Measurements from ENCODE around the gene RBM23. TPM values are rescaled to one million over a fixed set of nuclear protein-coding genes. Genes with fewer than 3 reads are reported as not detected.

Gene RBM23
- total RNA-seq, 4 donors from 2014 or later, result 81.9 to 633 (median 298) TPM

- Histone ChIP-seq H3K4me1 (peaks cover 10 to 91% (median 56%) of the 10 kb centered on the region in 4 donors), H3K36me3 (peaks cover 4 to 51% (median 9%) of the 10 kb centered on the region in 3 donors), H3K9me3 (no peaks in the 10 kb centered on the region), H3K27ac (peak overlapping the region; percentile 78 to 98 (median 90)), H3K4me3 (no peak overlapping the region), H3K27me3 (no peaks in the 10 kb centered on the region)
- 43 to 58% methylated on average over 11 of the region's 11 CpGs for WGBS, 2 donors
- TF ChIP-seq POLR2A (IDR thresholded peaks at IDR 0.05), result no peak
- TF ChIP-seq EP300 (IDR thresholded peaks at IDR 0.05), result no peak
- TF ChIP-seq CTCF (IDR thresholded peaks at IDR 0.05), result no peak
- DNase-seq (ENCODE audit: low spot score in 2 of 2), result no peak
Measured at GRCh38 chr14:22846811-22847307, 72.1 kb downstream of the RBM23 start.

- no peaks in the 10 kb centered on the region for H3K9me3 ChIP-seq
- no peak for DNase-seq (ENCODE audit: low spot score in 2 of 2)
- H3K27me3 ChIP-seq, result no peaks in the 10 kb centered on the region
- peaks cover 10 to 90% (median 50%) of the 10 kb centered on the region in 4 donors for H3K4me1 ChIP-seq
- H3K27ac ChIP-seq, result peak overlapping the region; percentile 78 to 98 (median 90)
- H3K36me3 ChIP-seq, result peaks cover 4 to 60% (median 17%) of the 10 kb centered on the region in 3 donors
- TF ChIP-seq CTCF (IDR thresholded peaks at IDR 0.05), result no peak
- TF ChIP-seq POLR2A (IDR thresholded peaks at IDR 0.05), result no peak
- TF ChIP-seq EP300 (IDR thresholded peaks at IDR 0.05), result no peak
- 65 to 68% methylated on average over 24 to 26 of the region's 26 CpGs for WGBS, 2 donors
- H3K4me3 ChIP-seq, result no peak overlapping the region
Measured at GRCh38 chr14:22845821-22846625, 72.9 kb downstream of the RBM23 start.

- peak overlapping the region in 3 of 4 donors; percentile 39 to 98 (median 94) for H3K27ac ChIP-seq
- TF ChIP-seq EP300 (IDR thresholded peaks at IDR 0.05), result no peak
- TF ChIP-seq CTCF (IDR thresholded peaks at IDR 0.05), result no peak
- TF ChIP-seq POLR2A (IDR thresholded peaks at IDR 0.05), result no peak
- DNase-seq (ENCODE audit: low spot score in 2 of 2), result no peak
- H3K4me1 ChIP-seq, result peaks cover 10 to 90% (median 41%) of the 10 kb centered on the region in 4 donors
- no peaks in the 10 kb centered on the region for H3K27me3 ChIP-seq
- H3K4me3 ChIP-seq, result no peak overlapping the region
- no peaks in the 10 kb centered on the region for H3K9me3 ChIP-seq
- 86 to 93% methylated on average over 9 of the region's 9 CpGs for WGBS, 2 donors
- peaks cover 4 to 60% (median 18%) of the 10 kb centered on the region in 3 donors for H3K36me3 ChIP-seq
Measured at GRCh38 chr14:22845103-22845394, 73.9 kb downstream of the RBM23 start.

- Histone ChIP-seq H3K27me3 (no peaks in the 10 kb centered on the region), H3K4me3 (no peak overlapping the region), H3K9me3 (no peaks in the 10 kb centered on the region), H3K36me3 (peaks cover 4 to 60% (median 18%) of the 10 kb centered on the region in 3 donors), H3K27ac (peak overlapping the region in 3 of 4 donors; percentile 39 to 98 (median 94)), H3K4me1 (peaks cover 6 to 88% (median 38%) of the 10 kb centered on the region in 4 donors)
- no peak for DNase-seq (ENCODE audit: low spot score in 2 of 2)
- 84 to 85% methylated on average over 22 of the region's 22 CpGs for WGBS, 2 donors
- TF ChIP-seq EP300 (IDR thresholded peaks at IDR 0.05), result no peak
- no peak for TF ChIP-seq POLR2A (IDR thresholded peaks at IDR 0.05)
- no peak for TF ChIP-seq CTCF (IDR thresholded peaks at IDR 0.05)
Measured at GRCh38 chr14:22844221-22845102, 74.5 kb downstream of the RBM23 start.

Small RNAs within 50 kb of the gene (small RNA-seq; reads per million reads assigned to genes)
- gene RF00019, result not detected

Other genes with a start within 250 kb of the RBM23 start
- gene OXA1L, start 152.5 kb downstream of the RBM23 start, total RNA-seq, result 10 to 100 TPM; 65.5 to 79.6 (median 69.6) TPM
- 10 to 100 TPM in 3 of 4 donors, 1 to 10 TPM in 1; 8.4 to 39.8 (median 19.0) TPM for gene SLC7A7, start 103.7 kb downstream of the RBM23 start, total RNA-seq
- 10 to 100 TPM; 26.7 to 44.0 (median 30.2) TPM for gene MRPL52, start 89.3 kb downstream of the RBM23 start, total RNA-seq
- 100 to 1,000 TPM; 101 to 222 (median 145) TPM for gene MMP14, start 82.6 kb downstream of the RBM23 start, total RNA-seq
- 100 to 1,000 TPM in 2 of 4 donors, 10 to 100 TPM in 2; 82.3 to 151 (median 97.0) TPM for gene LRP10, start 47.4 kb downstream of the RBM23 start, total RNA-seq
- gene REM2, start 35.9 kb downstream of the RBM23 start, total RNA-seq, result under 1 TPM in 2 of 4 donors, not detected in 2; 0.42 to 0.44 TPM
- gene PRMT5, start 10.2 kb upstream of the RBM23 start, total RNA-seq, result 10 to 100 TPM; 60.6 to 82.5 (median 76.8) TPM
- gene HAUS4, start 37.9 kb upstream of the RBM23 start, total RNA-seq, result 100 to 1,000 TPM in 1 of 4 donors, 10 to 100 TPM in 3; 52.1 to 104 (median 74.3) TPM
- 10 to 100 TPM; 22.8 to 33.5 (median 28.4) TPM for gene AJUBA, start 63.4 kb upstream of the RBM23 start, total RNA-seq
- 10 to 100 TPM in 1 of 4 donors, 1 to 10 TPM in 3; 8.4 to 18.6 (median 9.5) TPM for gene C14orf93, start 91.0 kb upstream of the RBM23 start, total RNA-seq
- gene PSMB5, start 115.8 kb upstream of the RBM23 start, total RNA-seq, result 100 to 1,000 TPM in 3 of 4 donors, 10 to 100 TPM in 1; 90.2 to 154 (median 113) TPM
- gene PSMB11, start 123.1 kb upstream of the RBM23 start, total RNA-seq, result not detected
- gene CDH24, start 138.4 kb upstream of the RBM23 start, total RNA-seq, result 10 to 100 TPM in 1 of 4 donors, 1 to 10 TPM in 3; 3.9 to 11.1 (median 6.0) TPM
- 100 to 1,000 TPM in 3 of 4 donors, 10 to 100 TPM in 1; 96.5 to 143 (median 108) TPM for gene ACIN1, start 176.0 kb upstream of the RBM23 start, total RNA-seq
- gene C14orf119, start 176.4 kb upstream of the RBM23 start, total RNA-seq, result 10 to 100 TPM; 15.5 to 35.1 (median 21.7) TPM
- gene CIROP, start 185.8 kb upstream of the RBM23 start, total RNA-seq, result not detected
- not detected for gene CEBPE, start 200.1 kb upstream of the RBM23 start, total RNA-seq